Erythroblast (primary cell): ENCODE data around the gene RPGRIP1L.

Experiments used
- GATA1 ChIP-seq: IDR thresholded peaks from 2 replicates; pipeline ENCODE4 v1.6.1; 2011; ENCODE audit warnings: low read depth, mild to moderate bottlenecking, control low read depth, low read length, moderate library complexity
- POLR2A ChIP-seq: IDR thresholded peaks from 2 replicates; pipeline ENCODE4 v1.6.1; 2011; ENCODE audit warnings: mild to moderate bottlenecking, low read length

- no peak for TF ChIP-seq POLR2A
- TF ChIP-seq GATA1 = no peak
Measured at GRCh38 chr16:53636978-53637377, 66.7 kb downstream of the RPGRIP1L start.
